Activated T-helper 1 cell treated with anti-CD3 and anti-CD28 coated beads, Interleukin-12 subunit alpha, Interleukin-12 subunit beta, Interleukin-2, Interleukin-4 antibody, amounts not matched to agents 30 ng/mL and 10 ng/mL and 1 ng/mL, durations not matched to agents 14 hours and 24 hours and 36 hours (primary cell): ENCODE data around the gene SYNJ2BP. TPM values are rescaled to one million over a fixed set of nuclear protein-coding genes. Genes with fewer than 3 reads are reported as not detected.
A peak's percentile ranks its signal among the peaks of the same experiment; 100 is the strongest.
"Not testable (repeated sequence)": the region's sequence is repeated elsewhere in the genome, so short reads cannot be mapped to it uniquely, and the experiment has no call there.

Source experiments
- DNase-seq: peaks from one replicate; pipeline ENCODE4 v3.0.0; 2021; ENCODE audit warnings: low spot score
- H3K27ac Mint-ChIP-seq: one replicate; pipeline ENCODE4 v1.8.0; 2021; ENCODE audit warnings: mild to moderate bottlenecking, mixed read lengths
- H3K27me3 Mint-ChIP-seq: one replicate; pipeline ENCODE4 v1.8.0; 2022; ENCODE audit warnings: mild to moderate bottlenecking, moderate library complexity, mixed read lengths; ENCODE audit not compliant: insufficient read depth
- H3K36me3 Mint-ChIP-seq: one replicate; pipeline ENCODE4 v1.8.0; 2021; ENCODE audit warnings: low read depth, mixed read lengths
- H3K4me1 Mint-ChIP-seq: one replicate; pipeline ENCODE4 v1.8.0; 2021; ENCODE audit warnings: low read depth, mixed read lengths
- H3K4me3 Mint-ChIP-seq: one replicate; pipeline ENCODE4 v1.8.0; 2021; ENCODE audit warnings: mild to moderate bottlenecking, moderate library complexity, mixed read lengths
- H3K9me3 Mint-ChIP-seq: one replicate; pipeline ENCODE4 v1.8.0; 2021; ENCODE audit warnings: mixed read lengths
- intact Hi-C: fragments of 100-400 bp; cut with micrococcal nuclease; formaldehyde crosslinking; loops from one replicate; pipeline ENCODE4 v1.15.1; 2024
- total RNA-seq: library from RNA; stranded (reverse); gene quantifications from 2 replicates; pipeline ENCODE4 v1.2.3, GENCODE V29; 2022

The SYNJ2BP gene
- 2.2 and 3.2 TPM in 2 replicates for total RNA-seq

DNA sequence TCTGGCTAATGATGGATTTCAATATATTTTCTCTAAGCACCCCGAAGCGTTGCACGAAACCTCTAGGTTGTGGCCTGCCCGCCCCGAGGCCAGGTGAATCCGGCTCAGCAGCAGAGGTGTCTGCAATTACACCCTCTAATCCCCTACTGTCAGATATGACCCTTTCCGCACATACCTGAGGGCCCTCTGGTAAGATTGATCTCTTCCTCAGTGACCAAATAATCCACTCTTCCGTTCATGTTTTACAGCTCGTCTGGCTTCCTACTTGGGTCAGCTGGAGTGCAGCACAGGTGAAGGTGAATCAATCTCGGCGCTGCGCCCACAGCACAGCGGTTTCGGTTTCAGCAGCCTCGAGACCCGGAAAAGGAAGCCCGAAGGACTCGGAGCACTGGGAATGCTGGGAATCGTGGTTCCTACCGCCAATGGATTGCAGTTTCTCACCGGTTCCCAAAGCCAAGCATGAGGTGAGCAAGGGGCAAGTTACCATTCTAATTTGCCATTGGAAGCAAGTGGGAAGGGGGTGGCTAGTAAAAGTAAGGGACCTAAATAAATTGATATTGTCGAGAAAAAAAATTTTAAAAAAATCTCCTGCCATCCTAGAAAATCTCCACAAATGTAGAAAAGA is at the start of gene SYNJ2BP:
SYNJ2BP (minus strand) TSS at position 366 of the 625 bp plus-strand sequence; CDS start at position 239, 127 bp downstream.
- DNase-seq = peak; percentile 22
- H3K4me1 Mint-ChIP-seq = peaks cover 21% of the 10 kb centered on the region
- no peak within 1 kb of the TSS for H3K27ac Mint-ChIP-seq
- H3K36me3 Mint-ChIP-seq = peaks cover 3% of the 10 kb centered on the region
- intact Hi-C loops = no loop called here
- peak within 1 kb of the TSS; percentile 91 for H3K4me3 Mint-ChIP-seq
- H3K27me3 Mint-ChIP-seq = peaks cover under 1% of the 10 kb centered on the region
- no peaks in the 10 kb centered on the region for H3K9me3 Mint-ChIP-seq

DNA sequence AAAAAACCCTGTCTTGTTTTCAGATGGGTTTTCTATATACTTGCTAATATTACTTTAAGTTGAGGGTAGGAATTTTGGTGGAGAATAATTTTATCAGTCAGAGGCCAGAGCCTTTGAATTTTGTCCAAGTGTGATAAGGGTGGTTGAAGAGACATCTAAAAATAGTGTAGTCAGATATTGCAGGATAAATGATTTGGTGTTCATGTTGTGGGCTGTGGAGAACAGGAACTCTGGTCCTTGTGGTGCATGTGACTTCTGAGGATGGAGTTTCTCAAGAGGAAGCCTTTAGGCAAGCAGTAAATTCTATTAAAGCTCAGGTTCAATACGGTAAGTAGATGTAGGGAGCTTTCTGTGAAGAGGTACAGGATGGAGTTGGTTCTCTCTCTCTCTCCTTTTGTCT is 37.8 kb upstream of the SYNJ2BP start:
- intact Hi-C loops = loop anchor here (5.0 kb wide), 1 partner anchor 207 kb away; no protein-coding TSS in a partner anchor
- no peaks in the 10 kb centered on the region for H3K36me3 Mint-ChIP-seq
- no peak for DNase-seq
- no peaks in the 10 kb centered on the region for H3K4me1 Mint-ChIP-seq
- no peaks in the 10 kb centered on the region for H3K9me3 Mint-ChIP-seq
- no peak overlapping the region for H3K4me3 Mint-ChIP-seq
- peaks cover 5% of the 10 kb centered on the region for H3K27me3 Mint-ChIP-seq
- H3K27ac Mint-ChIP-seq = no peak overlapping the region

- intact Hi-C loops = no loop called here
- Mint-ChIP-seq H3K9me3 (no peaks in the 10 kb centered on the region), H3K27ac (no peak within 1 kb of the TSS), H3K4me1 (no peaks in the 10 kb centered on the region), H3K27me3 (peaks cover 2% of the 10 kb centered on the region), H3K4me3 (no peak within 1 kb of the TSS), H3K36me3 (no peaks in the 10 kb centered on the region)
- DNase-seq = no peak
These were observed 35.0 kb upstream of the SYNJ2BP start, which contains the start of gene ADAM21 for GRCh38 chr14:70451874-70452273. ADAM21 (plus strand) TSS chr14:70452174; CDS start chr14:70457500, 5,326 bp downstream.

DNA sequence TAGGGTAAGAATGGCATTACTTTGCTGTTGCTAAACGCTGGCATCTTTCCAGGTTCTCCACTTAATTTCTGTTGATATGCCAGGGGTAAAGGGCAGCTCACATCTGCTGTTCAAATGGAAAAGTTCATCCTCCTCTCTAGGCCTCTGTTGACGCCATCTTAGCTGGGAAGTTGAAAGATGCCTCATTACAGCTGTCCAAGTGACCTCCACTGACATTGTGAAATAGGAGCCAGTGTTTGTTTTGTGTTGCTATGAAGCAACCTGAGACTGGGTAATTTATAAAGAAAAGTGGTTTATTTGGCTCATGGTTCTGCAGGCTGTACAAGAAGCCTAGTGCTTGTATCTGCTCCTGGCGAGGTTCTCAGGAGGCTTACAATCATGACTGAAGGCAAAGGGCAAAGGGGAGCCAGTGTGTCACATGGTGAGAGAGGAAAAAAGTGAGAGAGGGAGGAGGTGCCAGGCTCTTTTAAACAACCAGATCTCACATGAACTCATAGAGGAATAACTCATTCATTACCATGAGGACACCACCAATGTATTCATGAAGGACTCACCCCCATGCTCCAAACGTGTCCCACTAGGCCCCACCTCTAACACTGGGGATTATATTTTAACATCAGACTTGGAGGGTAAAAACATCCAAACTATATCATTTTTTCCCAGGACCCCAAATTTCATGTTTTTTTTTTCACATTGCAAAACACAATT is 31.9 kb upstream of the SYNJ2BP start:
- H3K27ac Mint-ChIP-seq = no peak overlapping the region
- intact Hi-C loops = no loop called here
- no peaks in the 10 kb centered on the region for H3K4me1 Mint-ChIP-seq
- H3K9me3 Mint-ChIP-seq = peaks cover 1% of the 10 kb centered on the region
- H3K36me3 Mint-ChIP-seq = no peaks in the 10 kb centered on the region
- no peak overlapping the region for H3K4me3 Mint-ChIP-seq
- H3K27me3 Mint-ChIP-seq = no peaks in the 10 kb centered on the region
- DNase-seq = no peak

GRCh38 chr14:70442750-70443149 is 25.9 kb upstream of the SYNJ2BP start:
- Mint-ChIP-seq H3K36me3 (peaks cover 2% of the 10 kb centered on the region), H3K9me3 (peaks cover 29% of the 10 kb centered on the region), H3K4me1 (no peaks in the 10 kb centered on the region), H3K27me3 (peaks cover 4% of the 10 kb centered on the region), H3K4me3 (no peak overlapping the region), H3K27ac (no peak overlapping the region)
- no peak for DNase-seq
- intact Hi-C loops = no loop called here

GRCh38 chr14:70441641-70442040 is 24.8 kb upstream of the SYNJ2BP start:
- Mint-ChIP-seq H3K27me3 (peaks cover 4% of the 10 kb centered on the region), H3K4me1 (no peaks in the 10 kb centered on the region), H3K27ac (no peak overlapping the region), H3K4me3 (no peak overlapping the region), H3K9me3 (peaks cover 34% of the 10 kb centered on the region), H3K36me3 (peaks cover 2% of the 10 kb centered on the region)
- intact Hi-C loops = no loop called here
- DNase-seq = no peak

- Mint-ChIP-seq H3K9me3 (peaks cover 44% of the 10 kb centered on the region), H3K36me3 (no peaks in the 10 kb centered on the region)
These were observed 20.0 kb upstream of the SYNJ2BP start for GRCh38 chr14:70436867-70437266.

GRCh38 chr14:70426555-70426954 is 9.7 kb upstream of the SYNJ2BP start:
- DNase-seq, H3K4me1 Mint-ChIP-seq, H3K4me3 Mint-ChIP-seq, H3K36me3 Mint-ChIP-seq, H3K27ac Mint-ChIP-seq, intact Hi-C loops, H3K27me3 Mint-ChIP-seq: not testable (repeated sequence)
- H3K9me3 Mint-ChIP-seq = peaks cover 13% of the 10 kb centered on the region

More at GRCh38 chr14:70436867-70437266, 20.0 kb upstream of the SYNJ2BP start:
- Mint-ChIP-seq H3K4me1 (no peaks in the 10 kb centered on the region), H3K27me3 (peaks cover 4% of the 10 kb centered on the region), H3K27ac (no peak overlapping the region), H3K4me3 (no peak overlapping the region)
- no peak for DNase-seq
- intact Hi-C loops = no loop called here

GRCh38 chr14:70425354-70425753 is 8.5 kb upstream of the SYNJ2BP start:
- Mint-ChIP-seq H3K27ac (no peak overlapping the region), H3K9me3 (peaks cover 11% of the 10 kb centered on the region), H3K4me1 (no peaks in the 10 kb centered on the region), H3K36me3 (no peaks in the 10 kb centered on the region), H3K27me3 (peaks cover 6% of the 10 kb centered on the region), H3K4me3 (no peak overlapping the region)
- intact Hi-C loops = no loop called here
- DNase-seq = no peak

- Mint-ChIP-seq H3K36me3 (no peaks in the 10 kb centered on the region), H3K27me3 (peaks cover 6% of the 10 kb centered on the region), H3K9me3 (peaks cover 11% of the 10 kb centered on the region), H3K27ac (no peak overlapping the region), H3K4me1 (no peaks in the 10 kb centered on the region), H3K4me3 (no peak overlapping the region)
- no peak for DNase-seq
- intact Hi-C loops = no loop called here
These were observed 5.6 kb upstream of the SYNJ2BP start for GRCh38 chr14:70422538-70422937.

DNA sequence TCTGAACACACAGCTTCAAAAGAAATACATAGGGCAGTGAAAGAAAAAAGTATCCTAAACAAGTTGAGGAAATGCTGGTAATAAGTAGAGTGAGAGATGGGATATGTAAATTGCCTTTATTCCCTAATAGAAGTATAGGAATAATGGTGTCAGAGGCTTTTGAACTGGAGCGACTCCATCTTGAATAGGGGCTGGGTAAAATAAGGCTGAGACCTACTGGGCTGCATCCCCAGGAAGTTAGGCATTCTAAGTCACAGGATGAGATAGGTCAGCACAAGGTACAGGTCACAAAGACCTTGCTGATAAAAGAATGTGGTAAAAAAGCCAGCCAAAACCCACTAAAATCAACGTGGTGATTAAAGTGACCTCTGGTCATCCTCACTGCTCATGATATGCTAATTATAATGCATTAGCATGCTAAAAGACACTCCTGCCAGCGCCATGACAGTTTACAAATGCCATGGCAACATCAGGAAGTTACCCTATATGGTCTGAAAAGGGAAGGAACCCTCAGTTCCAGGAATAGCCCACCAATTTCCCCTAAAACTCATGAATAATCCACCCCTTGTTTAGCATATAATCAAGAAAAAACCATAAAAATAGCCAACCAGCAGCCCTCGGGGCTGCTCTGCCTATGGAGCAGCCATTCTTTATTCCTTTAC is 2.5 kb upstream of the SYNJ2BP start:
- DNase-seq, H3K36me3 Mint-ChIP-seq, intact Hi-C loops, H3K27me3 Mint-ChIP-seq, H3K27ac Mint-ChIP-seq, H3K9me3 Mint-ChIP-seq, H3K4me3 Mint-ChIP-seq: not testable (repeated sequence)
- H3K4me1 Mint-ChIP-seq = peaks cover 21% of the 10 kb centered on the region

DNA sequence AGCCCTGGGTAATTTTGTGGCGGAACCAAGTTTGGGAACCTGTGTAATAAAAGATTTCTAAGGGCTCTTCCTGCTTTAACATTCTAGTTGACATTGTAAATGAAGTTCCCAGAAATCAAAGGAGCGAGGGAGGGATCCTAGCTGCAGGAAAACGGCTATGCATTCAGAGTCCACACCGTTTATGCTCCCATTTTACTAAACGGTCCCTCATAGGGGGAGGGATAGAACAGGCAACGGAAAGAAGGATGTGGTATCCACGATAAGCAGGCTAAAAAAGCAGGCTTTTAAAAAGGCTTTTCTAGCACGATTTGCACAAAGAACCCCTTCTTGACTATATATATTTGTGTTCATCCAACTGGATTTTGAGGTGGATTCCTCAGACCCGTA is 559 bp downstream of the SYNJ2BP start:
- intact Hi-C loops = no loop called here
- Mint-ChIP-seq H3K27ac (no peak overlapping the region), H3K36me3 (peaks cover 3% of the 10 kb centered on the region), H3K4me3 (peak overlapping the region; percentile 91), H3K9me3 (no peaks in the 10 kb centered on the region), H3K4me1 (peaks cover 21% of the 10 kb centered on the region), H3K27me3 (no peaks in the 10 kb centered on the region)
- no peak for DNase-seq

DNA sequence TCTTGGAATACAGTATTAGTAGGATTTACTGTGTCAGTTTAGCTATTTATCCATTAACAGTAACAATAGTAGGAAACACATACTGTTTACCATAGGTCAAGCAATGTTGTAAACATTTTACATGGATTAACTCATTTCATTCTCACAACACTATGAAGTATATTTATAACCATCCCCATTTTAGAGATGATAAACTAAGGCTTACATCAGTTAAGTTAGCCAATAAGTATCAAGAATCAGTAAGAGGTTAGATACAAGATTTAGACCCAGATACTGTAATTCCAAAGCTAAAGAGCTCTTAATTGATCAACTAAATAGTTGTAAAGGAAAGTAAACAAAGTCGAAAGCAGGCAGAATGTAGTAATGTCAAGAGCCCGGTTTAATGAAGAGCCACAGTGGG is 1.1 kb downstream of the SYNJ2BP start:
- Mint-ChIP-seq H3K27ac (no peak overlapping the region), H3K36me3 (peaks cover 3% of the 10 kb centered on the region), H3K4me1 (peaks cover 21% of the 10 kb centered on the region), H3K9me3 (no peaks in the 10 kb centered on the region), H3K27me3 (no peaks in the 10 kb centered on the region), H3K4me3 (peak overlapping the region; percentile 82)
- intact Hi-C loops = no loop called here
- DNase-seq = no peak
